DOHH2 (cell line): ENCODE measurements around the gene LATS2.

Experiments used
- EZH2phosphoT487 ChIP-seq: fragments of 200-600 bp; sonication (generic); IDR thresholded peaks from 2 replicates; pipeline ENCODE4 v1.6.1; 2017; ENCODE audit warnings: borderline replicate concordance, mild to moderate bottlenecking, antibody characterized with exemption, low read length, moderate library complexity, mixed read lengths
- TF ChIP-seq, protein P1 (sequence below): fragments of 200-600 bp; sonication (generic); IDR thresholded peaks from one replicate; pipeline ENCODE4 v1.5.1; 2014; ENCODE audit warnings: antibody characterized with exemption, mild to moderate bottlenecking, low read depth, low read length; ENCODE audit not compliant: poor library complexity, severe bottlenecking

DNA sequence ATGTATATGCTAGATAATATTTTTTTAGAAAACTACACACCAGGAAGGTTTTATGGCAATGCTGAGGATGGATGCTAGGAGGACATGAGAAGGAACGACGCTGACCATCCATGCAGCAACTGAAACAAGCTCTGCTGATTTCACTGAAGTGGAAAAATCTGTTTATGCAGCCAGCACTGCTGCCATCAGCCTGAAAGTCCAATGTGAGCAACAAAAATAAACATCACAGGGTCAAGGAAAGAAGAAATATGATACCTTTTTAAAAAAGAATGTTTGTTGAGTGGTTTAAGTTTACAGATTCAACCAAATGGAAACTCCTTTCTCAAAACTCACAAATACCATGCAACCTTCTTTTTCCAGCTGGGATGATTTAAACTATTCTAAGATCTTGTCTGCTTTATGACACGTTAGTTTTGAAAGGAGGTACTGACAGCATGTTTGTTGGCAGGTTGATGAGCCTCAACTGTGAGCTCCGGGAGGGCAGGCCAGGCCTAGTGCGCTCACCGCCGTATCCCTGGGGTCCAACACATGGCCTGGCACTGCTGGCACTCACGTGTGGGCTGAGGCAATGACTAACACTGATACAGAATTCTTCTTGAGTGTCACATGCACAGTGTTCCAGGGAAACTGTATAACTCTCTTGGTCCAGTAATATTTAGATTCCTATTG, 46.8 kb downstream of the LATS2 start:
- TF ChIP-seq, protein P1, sequence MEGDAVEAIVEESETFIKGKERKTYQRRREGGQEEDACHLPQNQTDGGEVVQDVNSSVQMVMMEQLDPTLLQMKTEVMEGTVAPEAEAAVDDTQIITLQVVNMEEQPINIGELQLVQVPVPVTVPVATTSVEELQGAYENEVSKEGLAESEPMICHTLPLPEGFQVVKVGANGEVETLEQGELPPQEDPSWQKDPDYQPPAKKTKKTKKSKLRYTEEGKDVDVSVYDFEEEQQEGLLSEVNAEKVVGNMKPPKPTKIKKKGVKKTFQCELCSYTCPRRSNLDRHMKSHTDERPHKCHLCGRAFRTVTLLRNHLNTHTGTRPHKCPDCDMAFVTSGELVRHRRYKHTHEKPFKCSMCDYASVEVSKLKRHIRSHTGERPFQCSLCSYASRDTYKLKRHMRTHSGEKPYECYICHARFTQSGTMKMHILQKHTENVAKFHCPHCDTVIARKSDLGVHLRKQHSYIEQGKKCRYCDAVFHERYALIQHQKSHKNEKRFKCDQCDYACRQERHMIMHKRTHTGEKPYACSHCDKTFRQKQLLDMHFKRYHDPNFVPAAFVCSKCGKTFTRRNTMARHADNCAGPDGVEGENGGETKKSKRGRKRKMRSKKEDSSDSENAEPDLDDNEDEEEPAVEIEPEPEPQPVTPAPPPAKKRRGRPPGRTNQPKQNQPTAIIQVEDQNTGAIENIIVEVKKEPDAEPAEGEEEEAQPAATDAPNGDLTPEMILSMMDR, result no peak
- TF ChIP-seq EZH2phosphoT487, result no peak
